HG03442 (cell line): ENCODE measurements around the gene TM9SF4.

Experiments
- ATAC-seq: cut with Tn5 transposase; IDR thresholded peaks from one replicate; pipeline ENCODE4 v1.9.1; 2021; ENCODE audit warnings: mild to moderate bottlenecking, moderate library complexity; ENCODE audit not compliant: unreplicated experiment

The TM9SF4 gene, protein sequence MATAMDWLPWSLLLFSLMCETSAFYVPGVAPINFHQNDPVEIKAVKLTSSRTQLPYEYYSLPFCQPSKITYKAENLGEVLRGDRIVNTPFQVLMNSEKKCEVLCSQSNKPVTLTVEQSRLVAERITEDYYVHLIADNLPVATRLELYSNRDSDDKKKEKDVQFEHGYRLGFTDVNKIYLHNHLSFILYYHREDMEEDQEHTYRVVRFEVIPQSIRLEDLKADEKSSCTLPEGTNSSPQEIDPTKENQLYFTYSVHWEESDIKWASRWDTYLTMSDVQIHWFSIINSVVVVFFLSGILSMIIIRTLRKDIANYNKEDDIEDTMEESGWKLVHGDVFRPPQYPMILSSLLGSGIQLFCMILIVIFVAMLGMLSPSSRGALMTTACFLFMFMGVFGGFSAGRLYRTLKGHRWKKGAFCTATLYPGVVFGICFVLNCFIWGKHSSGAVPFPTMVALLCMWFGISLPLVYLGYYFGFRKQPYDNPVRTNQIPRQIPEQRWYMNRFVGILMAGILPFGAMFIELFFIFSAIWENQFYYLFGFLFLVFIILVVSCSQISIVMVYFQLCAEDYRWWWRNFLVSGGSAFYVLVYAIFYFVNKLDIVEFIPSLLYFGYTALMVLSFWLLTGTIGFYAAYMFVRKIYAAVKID

GRCh38 chr20:32109392-32110172, at the start of gene TM9SF4:
Gene TM9SF4, plus strand, starts transcription at chr20:32109714. Its CDS starts 27 bp downstream, at chr20:32109741.
- ATAC-seq, result peak; percentile 80

- peak; percentile 42 for ATAC-seq
These were observed 46.7 kb upstream of the TM9SF4 start for GRCh38 chr20:32062776-32063170.

DNA sequence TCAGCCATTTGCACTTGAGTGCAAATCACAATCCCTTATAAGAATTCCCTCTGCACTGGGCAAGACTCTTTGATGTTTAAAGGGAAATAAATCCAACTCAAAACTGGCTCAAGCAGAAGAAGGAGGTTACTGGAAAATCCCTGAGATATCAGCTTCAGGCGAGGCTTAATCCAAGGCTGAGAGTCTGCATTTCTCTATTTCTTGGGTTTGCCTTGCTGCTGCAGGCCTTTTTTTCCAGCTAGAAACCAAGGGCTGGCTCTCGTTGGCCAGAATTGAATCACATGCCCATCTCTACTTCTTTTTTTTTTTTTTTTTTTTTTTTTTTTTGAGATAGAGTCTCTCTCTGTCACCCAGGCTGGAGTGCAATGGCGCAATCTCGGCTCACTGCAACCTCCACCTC, 45.8 kb upstream of the TM9SF4 start:
- no peak for ATAC-seq

DNA sequence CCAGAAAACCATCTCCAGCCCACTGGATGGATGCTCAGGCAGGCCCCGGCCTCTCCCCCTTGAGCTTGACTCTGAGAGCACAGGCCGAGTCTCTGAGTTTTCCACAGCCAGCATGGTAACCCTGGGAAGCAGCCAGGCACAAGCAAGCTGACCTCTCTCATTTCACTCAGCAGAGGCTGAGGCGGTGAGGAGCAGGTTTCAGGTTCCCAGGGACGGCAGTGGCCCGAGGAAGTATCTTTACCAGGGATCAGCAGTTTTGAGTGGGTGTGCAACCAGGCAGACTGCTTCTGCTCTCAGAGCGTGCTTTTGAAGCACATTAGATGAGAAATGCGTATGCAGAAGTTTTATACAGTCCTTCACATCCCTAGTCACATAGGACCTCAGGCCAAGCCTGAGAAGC, 44.8 kb upstream of the TM9SF4 start:
- no peak for ATAC-seq

DNA sequence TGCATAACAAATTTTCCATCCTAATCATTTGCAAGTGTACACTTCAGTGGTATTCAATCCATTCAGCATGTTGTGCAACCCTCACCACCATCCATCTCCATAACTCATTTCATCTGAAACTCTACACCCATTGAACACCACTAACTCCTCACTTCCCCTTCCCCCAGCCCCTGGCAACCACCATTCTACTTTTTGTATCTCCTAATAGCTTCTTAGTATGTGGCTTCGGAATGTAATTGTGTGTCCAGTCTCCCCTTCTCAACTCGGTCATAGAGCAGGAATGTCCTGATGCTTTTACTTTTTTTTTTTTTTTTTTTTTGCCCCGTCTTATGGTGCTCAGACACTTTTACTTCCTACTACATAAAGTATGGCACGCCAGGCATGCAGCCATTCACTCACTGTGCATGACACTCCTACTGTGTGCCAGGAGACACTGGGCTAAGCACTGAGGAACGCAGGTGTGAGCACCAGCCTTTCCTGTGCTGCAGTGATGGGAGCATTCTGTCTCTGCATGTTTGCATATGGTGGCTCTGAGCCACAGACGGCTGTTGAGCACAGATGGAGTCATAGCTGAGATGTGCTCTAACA, 42.2 kb upstream of the TM9SF4 start:
- ATAC-seq, result no peak

DNA sequence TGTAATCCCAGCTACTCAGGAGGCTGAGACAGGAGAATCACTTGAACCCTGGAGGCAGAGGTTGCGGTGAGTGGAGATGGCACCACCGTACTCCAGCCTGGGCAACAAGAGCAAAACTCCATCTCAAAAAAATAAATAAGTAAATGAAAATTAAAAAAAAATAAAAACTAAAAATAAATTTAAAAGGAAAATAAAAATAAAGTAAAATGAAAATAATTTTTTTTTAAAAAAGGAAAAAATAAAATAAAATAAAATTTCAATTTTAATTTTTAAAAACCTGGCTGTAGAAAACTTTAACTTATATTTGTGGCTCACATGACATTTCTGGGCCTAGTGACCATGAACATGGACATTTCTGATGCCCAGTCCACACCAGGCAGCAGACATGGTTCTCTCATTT, 41.3 kb upstream of the TM9SF4 start:
- ATAC-seq, result no peak

GRCh38 chr20:32069711-32070110, 39.8 kb upstream of the TM9SF4 start:
- no peak for ATAC-seq

DNA sequence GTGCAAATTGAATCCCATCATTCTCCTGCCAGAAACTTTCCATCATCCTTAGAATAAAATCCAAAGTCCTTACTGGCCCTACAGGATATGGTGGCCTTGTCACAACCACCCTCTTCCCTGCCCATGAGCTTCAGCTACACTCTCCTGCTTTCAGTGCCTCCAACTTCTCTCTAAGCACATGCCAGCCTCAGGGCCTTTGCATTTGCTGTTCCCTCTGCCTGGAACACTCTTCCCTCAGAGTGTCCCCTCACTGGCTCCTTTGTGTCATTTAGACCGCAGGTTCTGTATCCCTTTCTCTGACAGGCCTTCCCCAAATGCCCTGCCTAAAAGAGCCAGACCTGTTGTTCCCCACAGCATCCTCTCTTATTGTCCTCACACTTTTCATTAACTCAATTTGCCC, 39.2 kb upstream of the TM9SF4 start:
- ATAC-seq, result no peak

DNA sequence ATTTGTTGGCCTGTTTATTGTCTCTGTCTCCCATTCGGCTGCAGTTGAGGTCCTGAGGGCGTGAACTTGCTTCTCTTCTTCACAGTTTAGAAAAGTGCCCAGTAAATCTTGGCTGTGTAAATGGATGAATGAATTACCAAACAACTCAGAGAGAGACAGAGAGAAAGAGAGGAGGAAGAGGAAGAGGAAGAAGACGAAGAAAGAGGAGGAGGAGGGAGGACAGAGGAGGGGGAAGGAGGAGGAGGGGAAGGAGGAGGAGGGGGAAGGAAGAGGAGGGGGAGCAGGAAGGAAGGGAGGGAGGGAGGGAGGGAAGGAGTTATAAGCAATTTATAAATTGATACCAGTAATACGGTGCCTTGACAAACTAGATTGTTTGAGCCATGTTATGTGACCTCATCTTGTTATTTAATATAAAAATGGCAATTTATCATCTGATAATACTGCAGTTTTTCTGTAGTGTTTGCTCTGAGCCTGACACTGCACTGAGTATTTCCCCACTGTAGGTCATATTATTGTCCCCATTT, 38.8 kb upstream of the TM9SF4 start:
- no peak for ATAC-seq

GRCh38 chr20:32071395-32072167, 37.9 kb upstream of the TM9SF4 start:
- ATAC-seq, result no peak

- ATAC-seq, result no peak
These were observed 37.3 kb upstream of the TM9SF4 start for GRCh38 chr20:32072168-32072750.

GRCh38 chr20:32075534-32075933, 34.0 kb upstream of the TM9SF4 start:
- no peak for ATAC-seq

- no peak for ATAC-seq
These were observed 32.3 kb upstream of the TM9SF4 start for GRCh38 chr20:32077190-32077589.

DNA sequence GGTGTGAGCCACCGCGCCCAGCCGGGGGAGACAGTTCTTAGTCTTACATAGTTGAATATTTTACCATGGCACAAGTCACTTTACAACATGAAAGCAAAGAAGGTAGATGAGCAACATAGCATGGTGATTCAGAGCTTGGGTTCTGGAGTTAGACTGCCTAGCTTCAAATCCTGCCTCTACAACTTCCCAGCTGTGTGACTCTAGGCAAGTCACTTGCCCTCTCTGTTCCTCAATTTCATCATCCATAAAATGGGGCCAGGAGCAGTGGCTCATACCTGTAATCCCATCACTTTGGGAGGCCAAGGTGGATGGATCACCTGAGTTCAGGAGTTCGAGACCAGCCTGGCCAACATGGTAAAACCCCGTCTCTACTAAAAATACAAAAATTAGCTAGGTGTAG, 31.2 kb upstream of the TM9SF4 start:
- no peak for ATAC-seq

DNA sequence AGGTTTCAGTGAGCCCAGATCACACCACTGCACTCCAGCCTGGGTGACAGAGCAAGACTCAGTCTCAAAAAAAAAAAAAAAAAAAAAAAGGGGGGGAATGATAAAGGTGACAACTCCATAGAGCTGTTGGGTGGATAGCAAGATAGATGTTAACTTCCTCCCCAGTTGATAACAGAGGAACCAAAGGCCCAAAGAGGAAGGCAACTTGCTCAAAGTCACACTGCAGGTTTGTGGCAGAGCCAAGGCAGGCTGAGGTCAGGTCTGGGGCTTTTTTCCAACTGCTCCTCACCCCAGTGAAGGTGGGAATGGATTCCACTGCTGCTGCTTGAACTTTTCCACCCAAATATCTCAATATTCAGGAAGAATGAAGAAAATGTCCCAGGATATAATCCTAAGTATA, 30.7 kb upstream of the TM9SF4 start:
- ATAC-seq, result no peak

DNA sequence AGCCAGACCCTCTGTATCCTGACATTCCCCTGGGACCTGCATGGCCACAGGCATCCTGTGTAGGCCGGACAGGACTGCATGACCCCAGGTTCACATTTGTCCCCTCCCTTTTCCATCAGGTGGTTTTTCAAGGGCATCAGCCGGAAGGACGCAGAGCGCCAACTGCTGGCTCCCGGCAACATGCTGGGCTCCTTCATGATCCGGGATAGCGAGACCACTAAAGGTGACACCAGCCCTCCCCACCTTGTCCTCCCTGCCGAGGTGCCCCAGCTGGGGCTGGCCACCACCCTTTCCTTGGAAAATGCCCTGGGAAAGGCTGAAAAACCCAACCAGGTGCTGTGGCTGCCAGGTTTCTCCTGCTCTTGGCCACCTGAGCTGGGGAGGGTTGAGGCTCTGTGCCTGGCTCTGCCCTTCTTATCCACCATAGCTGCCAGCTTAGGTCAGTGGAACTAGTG, 29.8 kb upstream of the TM9SF4 start:
- ATAC-seq, result no peak

DNA sequence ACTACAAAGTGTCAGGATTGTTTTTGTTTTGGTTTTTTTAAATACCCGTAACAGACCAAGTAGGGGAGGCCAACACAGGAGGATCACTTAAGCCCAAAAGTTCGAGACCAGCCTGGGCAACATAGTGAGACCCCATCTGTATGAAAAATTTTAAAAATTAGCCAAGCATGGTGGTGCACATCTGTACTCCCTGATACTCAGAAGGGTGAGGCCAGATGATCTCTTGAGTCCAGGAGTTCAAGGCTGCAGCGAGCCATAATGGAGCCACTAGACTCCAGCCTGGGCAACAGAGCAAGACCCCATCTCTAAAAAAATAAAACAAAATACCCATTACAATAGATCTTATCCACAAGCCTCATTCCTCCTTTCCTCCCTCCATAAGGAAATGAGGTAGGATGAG, 28.7 kb upstream of the TM9SF4 start:
- ATAC-seq, result no peak

- ATAC-seq, result no peak
These were observed 26.0 kb upstream of the TM9SF4 start for GRCh38 chr20:32083469-32083868.

DNA sequence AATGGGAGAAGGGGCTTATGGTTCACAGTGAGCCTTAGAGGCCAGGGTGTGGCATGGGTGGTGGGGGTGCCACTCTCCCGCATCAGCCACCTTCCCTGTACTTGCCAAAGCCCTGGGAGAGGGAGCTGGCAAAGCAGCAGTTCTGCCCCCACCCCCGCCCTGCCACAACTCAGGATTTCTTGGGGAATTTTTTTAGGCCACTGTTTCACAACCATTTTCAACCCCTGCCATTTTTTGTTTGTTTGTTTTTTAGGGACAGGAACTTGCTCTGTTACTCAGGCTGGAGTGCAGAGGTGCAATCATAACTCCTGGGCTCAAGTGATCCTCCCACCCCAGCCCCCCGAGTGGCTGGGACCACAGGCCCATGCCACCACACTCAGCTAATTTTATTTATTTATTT, 22.4 kb upstream of the TM9SF4 start:
- no peak for ATAC-seq

- ATAC-seq, result no peak
These were observed 20.8 kb upstream of the TM9SF4 start for GRCh38 chr20:32088759-32089158.
